BJ (cell line): ENCODE results near the gene GPR132. TPM values are rescaled to one million over a fixed set of nuclear protein-coding genes. Genes with fewer than 3 reads are reported as not detected.
"Not testable (repeated sequence)": the region's sequence is repeated elsewhere in the genome, so short reads cannot be mapped to it uniquely, and the experiment has no call there.

ENCODE experiments used
- CTCF ChIA-PET: fragments of 350-600 bp; formaldehyde crosslinking; extraction: SDS; loops from one replicate; lab custom pipeline; 2021; ENCODE audit warnings: antibody characterized with exemption, inconsistent platforms; lab: Yijun Ruan, JAX
- POLR2A ChIA-PET: fragments of 300-600 bp; sonication (Branson Sonifier 250); formaldehyde crosslinking; extraction: SDS; loops from one replicate; lab custom pipeline; 2021; ENCODE audit warnings: antibody characterized with exemption; lab: Charles Lee
- DNase-seq: peaks from one replicate; pipeline ENCODE4 v3.0.0-alpha.2; 2011; ENCODE audit warnings: low read depth
- H3K27me3 ChIP-seq: 2 replicates; pipeline ENCODE4 v1.6.0; 2011; ENCODE audit warnings: low read length; ENCODE audit not compliant: control insufficient read depth, insufficient read depth
- H3K36me3 ChIP-seq: 2 replicates; pipeline ENCODE4 v1.5.1; 2011; ENCODE audit warnings: low read length; ENCODE audit not compliant: control insufficient read depth, insufficient read depth
- H3K4me3 ChIP-seq: 2 replicates; pipeline ENCODE4 v1.5.1; 2011; ENCODE audit warnings: low read depth, mild to moderate bottlenecking, control low read depth, low read length
- polyA plus RNA-seq: library from polyadenylated mRNA; depleted of rRNA; stranded (reverse); fragments of >200 nt; gene quantifications from 2 replicates; pipeline ENCODE4 v1.2.3, GENCODE V29; 2011
- TF ChIP-seq, protein P1 (sequence below): IDR thresholded peaks from 2 replicates; pipeline ENCODE4 v1.5.1; 2011; ENCODE audit warnings: low read depth, mild to moderate bottlenecking, control low read depth, inconsistent platforms, low read length, moderate library complexity; ENCODE audit not compliant: insufficient read depth

The GPR132 gene
- polyA plus RNA-seq, 1 experiment = 0.13 TPM

DNA sequence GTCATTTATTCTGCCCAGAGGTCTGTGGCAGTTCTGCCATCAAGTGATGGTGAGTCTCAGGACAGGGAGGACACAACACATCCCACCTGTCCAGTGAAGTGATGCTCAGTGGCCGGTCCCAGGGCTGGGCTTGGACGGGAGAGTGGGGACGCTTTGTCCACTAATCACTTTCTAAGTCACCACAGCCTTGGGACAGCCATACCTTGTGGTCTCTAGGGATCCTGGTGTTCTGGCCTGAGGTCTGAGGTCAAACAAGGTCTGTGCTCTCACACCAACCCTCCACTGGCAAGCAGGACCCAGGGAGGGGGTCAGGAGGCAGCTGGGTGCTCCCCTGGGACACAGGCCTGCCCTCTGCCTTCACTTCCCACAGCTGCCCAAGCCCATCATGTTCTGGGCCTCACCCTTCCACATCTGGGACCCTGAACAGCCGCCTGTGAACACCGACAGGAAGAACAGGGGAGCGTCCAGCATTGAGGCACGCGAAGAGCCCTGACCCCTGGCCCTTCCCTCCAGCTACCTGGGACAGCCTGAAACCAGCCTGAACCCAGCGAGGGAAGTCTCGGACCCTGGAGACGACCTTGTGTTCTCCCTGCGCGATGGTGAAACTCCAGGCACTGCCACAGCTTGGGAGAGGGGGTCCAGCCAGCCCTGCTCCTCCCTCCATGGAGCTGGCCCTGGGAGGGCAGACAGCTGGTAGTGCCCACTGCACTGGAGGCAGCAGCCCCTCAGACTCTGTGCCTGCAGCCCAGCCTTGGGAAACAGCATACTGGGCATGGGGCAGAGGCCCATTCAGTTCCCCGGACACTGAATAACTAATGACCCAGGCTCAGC is 19.7 kb upstream of the GPR132 start:
- ChIA-PET POLR2A (no interaction called here), CTCF (interaction anchor here (0.7 to 2.4 kb wide), 3 partner anchors 10 to 40 kb away, joined by 3 to 13 read pairs (median 4); no protein-coding TSS in a partner anchor)
- H3K27me3 ChIP-seq = no peaks in the 10 kb centered on the region; the same call in 1 of the 2 replicates
- TF ChIP-seq, protein P1, sequence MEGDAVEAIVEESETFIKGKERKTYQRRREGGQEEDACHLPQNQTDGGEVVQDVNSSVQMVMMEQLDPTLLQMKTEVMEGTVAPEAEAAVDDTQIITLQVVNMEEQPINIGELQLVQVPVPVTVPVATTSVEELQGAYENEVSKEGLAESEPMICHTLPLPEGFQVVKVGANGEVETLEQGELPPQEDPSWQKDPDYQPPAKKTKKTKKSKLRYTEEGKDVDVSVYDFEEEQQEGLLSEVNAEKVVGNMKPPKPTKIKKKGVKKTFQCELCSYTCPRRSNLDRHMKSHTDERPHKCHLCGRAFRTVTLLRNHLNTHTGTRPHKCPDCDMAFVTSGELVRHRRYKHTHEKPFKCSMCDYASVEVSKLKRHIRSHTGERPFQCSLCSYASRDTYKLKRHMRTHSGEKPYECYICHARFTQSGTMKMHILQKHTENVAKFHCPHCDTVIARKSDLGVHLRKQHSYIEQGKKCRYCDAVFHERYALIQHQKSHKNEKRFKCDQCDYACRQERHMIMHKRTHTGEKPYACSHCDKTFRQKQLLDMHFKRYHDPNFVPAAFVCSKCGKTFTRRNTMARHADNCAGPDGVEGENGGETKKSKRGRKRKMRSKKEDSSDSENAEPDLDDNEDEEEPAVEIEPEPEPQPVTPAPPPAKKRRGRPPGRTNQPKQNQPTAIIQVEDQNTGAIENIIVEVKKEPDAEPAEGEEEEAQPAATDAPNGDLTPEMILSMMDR = no peak
- DNase-seq = no peak
- H3K4me3 ChIP-seq = no peak overlapping the region
- no peaks in the 10 kb centered on the region for H3K36me3 ChIP-seq

- DNase-seq = no peak
- H3K27me3 ChIP-seq = no peaks in the 10 kb centered on the region; the same call in 1 of the 2 replicates
- TF ChIP-seq, protein P1 = no peak
- CTCF ChIA-PET = interaction anchor here (1.4 kb wide), 1 partner anchor 38 kb away, joined by 4 read pairs; no protein-coding TSS in a partner anchor
- POLR2A ChIA-PET = no interaction called here
- no peaks in the 10 kb centered on the region for H3K36me3 ChIP-seq
- no peak overlapping the region for H3K4me3 ChIP-seq
Observed at GRCh38 chr14:105083926-105084685, 18.9 kb upstream of the GPR132 start.

DNA sequence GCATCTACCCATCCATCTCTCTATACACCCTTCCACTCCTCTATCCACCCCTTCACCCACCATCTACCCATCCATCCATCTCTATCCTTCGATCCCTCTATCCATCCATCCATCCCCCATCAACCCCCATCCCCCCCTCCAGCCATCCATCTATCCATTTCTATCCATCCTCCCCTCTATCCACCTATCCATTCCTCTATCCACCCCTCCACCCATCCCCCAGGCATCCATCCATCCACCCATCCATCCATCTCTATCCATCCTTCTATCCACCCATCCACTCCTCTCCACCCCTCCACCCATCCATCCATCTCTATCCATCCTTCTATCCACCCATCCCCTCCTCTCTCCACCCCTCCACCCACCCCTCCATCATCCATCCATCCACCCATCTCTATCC is 17.5 kb upstream of the GPR132 start:
- Histone ChIP-seq H3K36me3 (no peaks in the 10 kb centered on the region), H3K27me3 (no peaks in the 10 kb centered on the region; the same call in 1 of the 2 replicates), H3K4me3 (no peak overlapping the region)
- TF ChIP-seq, protein P1 = no peak
- ChIA-PET CTCF (no interaction called here), POLR2A (no interaction called here)
- no peak for DNase-seq

- not testable (repeated sequence) for H3K27me3 ChIP-seq, DNase-seq, H3K36me3 ChIP-seq, H3K4me3 ChIP-seq
- CTCF ChIA-PET = interaction anchor here (1.0 kb wide), 1 partner anchor 9 kb away, joined by 9 read pairs; no protein-coding TSS in a partner anchor
- POLR2A ChIA-PET = interaction anchor here (0.6 kb wide), 1 partner anchor 477 kb away, joined by 3 read pairs; the partner anchor contains the start of gene TMEM179
Observed at GRCh38 chr14:105081473-105081872, 16.2 kb upstream of the GPR132 start.

- H3K36me3 ChIP-seq = no peaks in the 10 kb centered on the region
- no peaks in the 10 kb centered on the region; the same call in 1 of the 2 replicates for H3K27me3 ChIP-seq
- ChIA-PET POLR2A (no interaction called here), CTCF (interaction anchor here (0.6 to 1.2 kb wide), 3 partner anchors 9 to 1063 kb away, joined by 3 to 6 read pairs (median 4); no protein-coding TSS in a partner anchor)
- TF ChIP-seq, protein P1 = no peak
- no peak for DNase-seq
- H3K4me3 ChIP-seq = no peak overlapping the region
Observed at GRCh38 chr14:105080161-105080560, 14.9 kb upstream of the GPR132 start.
